Stimulated activated CD4-positive, alpha-beta T cell treated with anti-CD3 and anti-CD28 coated beads, Interleukin-15, amount 100 ng/mL, for 1 hour (primary cell): ENCODE measurements around the gene ASB2.

Experiments used
- DNase-seq, 2 donors: peaks; one replicate each; pipeline ENCODE4 v3.0.0-alpha.2; 2020; ENCODE audit warnings: low read depth in 1 of 2, low spot score in 1 of 2

Gene ASB2

GRCh38 chr14:93964281-93964680, 12.1 kb downstream of the ASB2 start:
- DNase-seq = no peak

GRCh38 chr14:93963692-93964091, 12.7 kb downstream of the ASB2 start:
- DNase-seq = no peak

GRCh38 chr14:93962701-93963601, 13.4 kb downstream of the ASB2 start:
- DNase-seq = peak in 1 of 2 donors; percentile 15

- no peak for DNase-seq
Observed at GRCh38 chr14:93961620-93962019, 14.8 kb downstream of the ASB2 start.

- no peak for DNase-seq
Observed at GRCh38 chr14:93960774-93961438, 15.5 kb downstream of the ASB2 start.

- DNase-seq = no peak
Observed at GRCh38 chr14:93960108-93960475, 16.3 kb downstream of the ASB2 start.

- peak; percentile 77 to 83 for DNase-seq
Observed at GRCh38 chr14:93959239-93960107, 16.9 kb downstream of the ASB2 start.

GRCh38 chr14:93958567-93959238, 17.7 kb downstream of the ASB2 start:
- DNase-seq = no peak

- DNase-seq = no peak
Observed at GRCh38 chr14:93957751-93958566, 18.4 kb downstream of the ASB2 start.

DNA sequence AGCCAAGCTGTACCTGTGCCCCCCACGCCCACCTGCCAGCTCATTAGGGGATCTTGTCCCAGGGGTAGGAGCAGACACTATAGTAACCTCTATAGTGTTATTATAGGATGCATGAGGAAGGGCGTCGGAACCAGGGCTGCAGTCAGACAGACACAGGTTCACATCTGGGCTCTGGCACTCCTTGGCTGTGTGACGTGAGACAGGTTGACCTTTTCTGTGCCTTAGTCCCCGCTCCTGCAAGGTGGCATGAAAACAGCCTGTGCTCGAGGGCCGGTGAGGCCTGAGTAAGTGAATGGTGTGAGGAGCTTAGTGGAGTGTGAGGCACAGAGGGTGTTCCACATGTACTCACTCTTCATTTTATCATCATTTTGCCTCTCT, 19.0 kb downstream of the ASB2 start:
- no peak for DNase-seq

DNA sequence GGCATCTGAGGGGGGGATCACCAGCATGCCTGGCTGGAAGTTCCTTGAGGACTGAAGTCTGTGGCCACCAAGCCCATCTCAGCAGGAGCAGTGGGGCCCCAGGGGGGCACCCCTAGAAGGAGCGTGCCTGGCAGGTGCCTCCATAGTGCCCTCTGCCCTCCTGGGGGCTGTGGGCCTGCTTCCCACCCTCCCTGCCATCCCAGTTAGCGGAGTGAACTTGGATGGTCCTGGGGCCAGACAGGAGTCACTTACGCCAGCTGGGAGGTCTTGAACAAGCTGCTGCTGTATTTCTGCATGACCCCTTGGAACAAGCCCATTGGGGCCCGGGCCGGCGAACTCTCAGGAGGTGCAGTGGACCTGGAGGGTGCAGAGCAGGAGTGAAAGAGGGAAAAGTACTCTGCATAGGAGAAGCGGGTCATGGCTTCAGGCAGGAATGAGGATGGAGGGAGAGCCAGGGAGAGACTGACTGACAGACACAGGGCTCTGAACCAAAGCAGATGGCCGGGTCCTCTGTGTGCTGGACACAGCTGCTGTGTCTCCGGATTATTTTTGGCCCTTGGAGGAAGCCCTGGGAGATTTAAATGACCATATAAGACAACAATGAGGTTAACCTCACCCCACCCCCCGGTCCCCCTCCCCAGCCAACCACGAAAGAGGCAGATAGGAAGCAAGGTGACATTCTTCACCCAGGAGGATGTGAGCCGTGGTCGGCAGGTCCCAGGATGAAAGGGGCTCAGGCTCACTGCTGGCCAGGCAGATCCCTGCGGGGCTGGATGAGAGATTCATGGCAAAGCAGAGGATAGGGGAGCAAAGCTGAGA, 19.6 kb downstream of the ASB2 start:
- DNase-seq = no peak

DNA sequence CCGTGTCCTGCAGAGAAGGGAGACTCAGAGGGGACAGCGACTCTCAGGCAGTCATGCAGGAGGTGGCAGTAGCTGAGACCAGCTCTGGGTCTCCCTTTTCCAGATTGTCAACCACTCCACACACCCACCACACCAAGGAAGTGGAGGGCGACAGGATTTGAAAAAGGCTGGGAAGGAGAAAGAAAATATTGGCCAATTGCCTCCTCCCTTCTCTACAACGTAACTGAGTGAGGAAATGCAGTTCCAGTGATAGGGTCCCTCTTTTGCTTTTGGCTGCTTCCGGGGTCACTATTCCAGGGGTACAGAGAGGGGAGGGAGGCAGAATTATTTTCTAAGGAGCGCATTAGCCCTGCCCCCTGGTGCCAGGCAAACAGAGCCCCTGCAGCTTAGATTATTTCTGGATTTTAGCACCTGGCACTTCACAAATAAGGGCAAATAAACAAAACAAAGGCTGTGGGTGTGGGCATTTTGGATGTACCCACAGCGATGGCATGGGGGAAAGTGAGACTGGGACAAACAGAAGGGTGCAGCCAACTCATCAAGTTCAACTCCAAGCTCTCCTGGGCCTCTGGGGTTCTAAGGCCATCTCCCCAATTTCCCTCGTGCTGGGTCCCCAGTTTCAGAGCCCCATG, 20.4 kb downstream of the ASB2 start:
- no peak for DNase-seq

GRCh38 chr14:93954900-93955849, 21.2 kb downstream of the ASB2 start:
- DNase-seq = no peak

- DNase-seq = no peak
Observed at GRCh38 chr14:93954516-93954830, 21.9 kb downstream of the ASB2 start.

DNA sequence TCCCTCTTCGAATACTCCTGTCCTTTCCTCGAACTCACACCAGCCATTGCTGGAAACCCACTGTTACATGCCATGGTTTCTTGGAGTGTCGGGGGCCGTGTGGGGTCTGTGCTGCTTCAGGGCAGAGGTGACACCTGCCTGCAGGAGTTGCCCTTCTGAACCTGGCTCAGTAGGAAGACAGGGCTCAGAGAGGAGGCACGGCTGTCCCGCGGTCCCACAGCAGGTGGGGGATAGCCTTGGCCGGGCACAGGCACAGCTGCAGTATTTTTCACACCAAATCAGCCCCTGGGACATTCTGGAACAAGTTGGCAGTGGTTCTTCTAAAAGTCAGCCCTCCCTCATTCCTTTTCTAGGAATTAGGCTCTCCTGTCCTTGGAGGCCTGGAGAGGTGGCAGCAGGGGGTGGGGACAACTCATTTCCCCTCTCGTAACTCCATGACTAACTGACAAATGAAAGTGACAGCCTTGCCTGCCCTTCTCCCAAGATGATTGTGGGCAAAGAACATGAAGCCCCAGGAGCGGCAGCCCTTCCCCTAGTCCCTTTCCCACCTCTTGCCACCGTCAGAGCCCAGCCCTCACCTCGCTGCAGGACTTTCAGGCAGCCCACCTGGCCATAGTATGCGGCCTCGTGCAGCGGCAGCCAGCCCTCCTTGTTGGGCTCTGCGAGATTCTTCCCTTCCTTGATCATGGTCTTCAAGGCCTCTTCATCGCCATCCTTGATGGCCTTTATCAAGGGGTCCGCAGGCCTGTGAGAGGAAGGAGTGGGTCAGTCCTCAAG, 22.4 kb downstream of the ASB2 start:
- no peak for DNase-seq

- DNase-seq = no peak
Observed at GRCh38 chr14:93953263-93953662, 23.1 kb downstream of the ASB2 start.

DNA sequence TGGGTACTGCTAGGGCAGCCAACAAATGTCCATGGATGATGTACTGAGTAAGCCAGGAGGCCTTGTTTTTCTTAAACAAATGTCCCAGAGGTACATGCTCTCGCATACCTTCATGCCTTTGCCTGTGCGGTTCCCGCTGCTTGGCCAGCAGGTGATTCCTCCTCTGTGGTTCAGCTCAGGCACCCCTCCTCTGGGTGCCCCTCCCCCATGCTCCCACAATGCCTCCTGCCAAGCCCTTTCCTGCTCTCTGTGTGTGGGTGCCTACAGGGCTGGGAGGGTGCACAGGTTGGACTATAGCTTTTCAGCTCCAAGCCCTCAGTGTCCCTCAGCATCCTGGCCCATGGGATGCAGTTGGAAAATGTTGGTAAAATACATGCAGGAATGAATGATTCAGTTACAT, 23.5 kb downstream of the ASB2 start:
- no peak for DNase-seq
